ENCODE data around the gene ZFAND3. TPM values are rescaled to one million over a fixed set of nuclear protein-coding genes. Genes with fewer than 3 reads are reported as not detected.

Gene ZFAND3
- total RNA-seq, 2 experiments from 2014 or later, result 34.4 to 37.0 TPM

DNA sequence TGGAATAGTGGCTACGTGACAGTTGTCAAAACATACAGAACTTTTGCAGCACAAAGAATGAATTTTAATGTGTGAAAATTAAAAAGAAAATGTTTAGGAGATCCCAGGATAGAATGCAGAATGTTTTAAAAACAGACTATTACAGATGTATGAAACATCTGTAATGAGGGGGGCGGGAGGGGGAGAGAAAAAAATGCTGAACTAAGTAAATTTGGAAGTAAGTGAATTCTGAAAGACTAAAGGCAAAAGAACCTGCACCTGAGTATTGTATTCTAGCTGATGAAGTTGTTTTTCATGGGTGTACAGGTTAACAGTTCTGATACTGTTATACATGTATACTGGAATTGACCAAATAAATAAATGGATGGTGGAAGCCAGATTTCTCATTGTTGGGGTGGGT lies 178.8 kb downstream of the ZFAND3 start:
- Histone ChIP-seq H3K4me3 (ENCODE audit: low read length) (no peak overlapping the region), H3K27ac (ENCODE audit: low read depth in 1 of 2, low read length in 2 of 2) (no peak overlapping the region), H3K27me3 (ENCODE audit: control insufficient read depth in 1 of 2, insufficient read depth in 2 of 2, low read length in 2 of 2) (no peaks in the 10 kb centered on the region), H3K4me1 (ENCODE audit: insufficient read depth, low read length) (no peaks in the 10 kb centered on the region), H3K9me3 (ENCODE audit: control insufficient read depth in 1 of 2, insufficient read depth in 1 of 2, low read length in 2 of 2) (no peaks in the 10 kb centered on the region), H3K36me3 (ENCODE audit: insufficient read depth, low read length) (no peaks in the 10 kb centered on the region)
- TF ChIP-seq, protein P1, sequence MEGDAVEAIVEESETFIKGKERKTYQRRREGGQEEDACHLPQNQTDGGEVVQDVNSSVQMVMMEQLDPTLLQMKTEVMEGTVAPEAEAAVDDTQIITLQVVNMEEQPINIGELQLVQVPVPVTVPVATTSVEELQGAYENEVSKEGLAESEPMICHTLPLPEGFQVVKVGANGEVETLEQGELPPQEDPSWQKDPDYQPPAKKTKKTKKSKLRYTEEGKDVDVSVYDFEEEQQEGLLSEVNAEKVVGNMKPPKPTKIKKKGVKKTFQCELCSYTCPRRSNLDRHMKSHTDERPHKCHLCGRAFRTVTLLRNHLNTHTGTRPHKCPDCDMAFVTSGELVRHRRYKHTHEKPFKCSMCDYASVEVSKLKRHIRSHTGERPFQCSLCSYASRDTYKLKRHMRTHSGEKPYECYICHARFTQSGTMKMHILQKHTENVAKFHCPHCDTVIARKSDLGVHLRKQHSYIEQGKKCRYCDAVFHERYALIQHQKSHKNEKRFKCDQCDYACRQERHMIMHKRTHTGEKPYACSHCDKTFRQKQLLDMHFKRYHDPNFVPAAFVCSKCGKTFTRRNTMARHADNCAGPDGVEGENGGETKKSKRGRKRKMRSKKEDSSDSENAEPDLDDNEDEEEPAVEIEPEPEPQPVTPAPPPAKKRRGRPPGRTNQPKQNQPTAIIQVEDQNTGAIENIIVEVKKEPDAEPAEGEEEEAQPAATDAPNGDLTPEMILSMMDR (IDR thresholded peaks at IDR 0.05), result no peak
- Mint-ChIP-seq H3K27me3 (no peaks in the 10 kb centered on the region), H3K4me1 (ENCODE audit: low read depth) (peaks cover 50% of the 10 kb centered on the region), H3K4me3 (no peak overlapping the region), H3K36me3 (ENCODE audit: low read depth) (peaks cover 15% of the 10 kb centered on the region), H3K9me3 (peaks cover 5% of the 10 kb centered on the region), H3K27ac (no peak overlapping the region)
- intact Hi-C loops (cut with DNase I, micrococcal nuclease), result no loop called here
- no peak for ATAC-seq (ENCODE audit: poor library complexity)
- POLR2A ChIA-PET, result no interaction called here
- CTCF ChIA-PET, result no interaction called here
- DNase-seq, result no peak

DNA sequence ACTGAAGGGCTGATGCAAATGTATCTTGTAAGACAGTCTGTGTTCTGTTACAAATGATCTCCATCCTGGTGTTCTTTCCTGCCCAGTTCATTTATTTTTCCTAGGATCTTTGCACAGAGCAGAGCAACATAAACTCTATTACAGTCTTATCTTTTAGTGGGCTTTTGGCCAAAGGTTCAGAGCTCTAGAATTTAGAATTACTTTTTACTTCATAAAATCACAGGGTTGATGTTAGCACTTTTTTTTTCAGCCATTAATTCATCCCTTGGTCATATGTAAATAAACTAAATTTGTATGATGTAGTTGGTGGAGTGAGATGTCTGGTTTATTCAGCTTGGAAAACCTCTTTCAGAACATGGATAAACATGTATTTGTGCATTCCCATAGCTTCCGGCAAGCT lies 181.9 kb downstream of the ZFAND3 start:
- ChIA-PET CTCF (interaction anchor here (0.7 kb wide), 1 partner anchor 199 kb away, joined by 3 read pairs; no protein-coding TSS in a partner anchor), POLR2A (no interaction called here)
- intact Hi-C loops (cut with DNase I, micrococcal nuclease), result no loop called here
- peaks cover 15% of the 10 kb centered on the region for H3K36me3 Mint-ChIP-seq (ENCODE audit: low read depth)
- Histone ChIP-seq H3K27me3 (ENCODE audit: control insufficient read depth in 1 of 2, insufficient read depth in 2 of 2, low read length in 2 of 2) (no peaks in the 10 kb centered on the region), H3K4me3 (ENCODE audit: low read length) (no peak overlapping the region), H3K4me1 (ENCODE audit: insufficient read depth, low read length) (no peaks in the 10 kb centered on the region), H3K36me3 (ENCODE audit: insufficient read depth, low read length) (no peaks in the 10 kb centered on the region), H3K9me3 (ENCODE audit: control insufficient read depth in 1 of 2, insufficient read depth in 1 of 2, low read length in 2 of 2) (no peaks in the 10 kb centered on the region), H3K27ac (ENCODE audit: low read depth in 1 of 2, low read length in 2 of 2) (no peak overlapping the region)
- peaks cover 5% of the 10 kb centered on the region for H3K9me3 Mint-ChIP-seq
- DNase-seq (no peak), ATAC-seq (ENCODE audit: poor library complexity) (no peak)
- H3K4me1 Mint-ChIP-seq (ENCODE audit: low read depth), result peaks cover 56% of the 10 kb centered on the region
- H3K4me3 Mint-ChIP-seq, result no peak overlapping the region
- TF ChIP-seq, protein P1 (IDR thresholded peaks at IDR 0.05), result no peak
- no peak overlapping the region for H3K27ac Mint-ChIP-seq
- H3K27me3 Mint-ChIP-seq, result no peaks in the 10 kb centered on the region

DNA sequence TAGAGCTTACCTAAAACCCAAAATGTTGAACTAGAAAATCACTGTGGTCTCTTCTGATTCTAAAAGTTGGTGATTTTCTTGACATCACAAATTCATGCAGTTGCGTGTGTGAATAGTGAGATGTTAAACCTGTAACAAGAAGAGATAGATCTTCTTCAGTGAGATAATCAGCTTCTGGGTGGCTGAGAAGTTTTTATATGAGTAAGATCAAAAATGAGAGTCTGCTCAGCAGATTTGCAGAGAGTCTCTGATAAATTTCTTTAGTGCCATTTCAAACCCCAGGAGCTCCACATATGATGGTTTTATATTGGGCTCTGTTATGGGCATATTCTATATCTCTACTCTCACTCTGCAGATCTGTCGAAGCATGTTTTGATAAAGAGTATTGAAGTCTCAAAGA lies 185.4 kb downstream of the ZFAND3 start:
- intact Hi-C loops (cut with DNase I, micrococcal nuclease), result no loop called here
- H3K4me3 Mint-ChIP-seq, result no peak overlapping the region
- POLR2A ChIA-PET, result no interaction called here

More for the DNA sequence above, 185.4 kb downstream of the ZFAND3 start:
- H3K36me3 ChIP-seq (ENCODE audit: insufficient read depth, low read length), result no peaks in the 10 kb centered on the region
- TF ChIP-seq, protein P1 (IDR thresholded peaks at IDR 0.05), result no peak
- H3K4me1 ChIP-seq (ENCODE audit: insufficient read depth, low read length), result no peaks in the 10 kb centered on the region
- DNase-seq (no peak), ATAC-seq (ENCODE audit: poor library complexity) (no peak)
- peaks cover 48% of the 10 kb centered on the region for H3K4me1 Mint-ChIP-seq (ENCODE audit: low read depth)
- no peak overlapping the region for H3K27ac Mint-ChIP-seq
- H3K27ac ChIP-seq (ENCODE audit: low read depth in 1 of 2, low read length in 2 of 2), result no peak overlapping the region
- H3K36me3 Mint-ChIP-seq (ENCODE audit: low read depth), result peaks cover 7% of the 10 kb centered on the region
- no peaks in the 10 kb centered on the region for H3K27me3 Mint-ChIP-seq
- CTCF ChIA-PET, result no interaction called here
- no peaks in the 10 kb centered on the region for H3K27me3 ChIP-seq (ENCODE audit: control insufficient read depth in 1 of 2, insufficient read depth in 2 of 2, low read length in 2 of 2)
- peaks cover 2% of the 10 kb centered on the region for H3K9me3 Mint-ChIP-seq
- H3K4me3 ChIP-seq (ENCODE audit: low read length), result no peak overlapping the region
- peaks cover 0 to under 1% of the 10 kb centered on the region in 2 experiments for H3K9me3 ChIP-seq (ENCODE audit: control insufficient read depth in 1 of 2, insufficient read depth in 1 of 2, low read length in 2 of 2)
